Thyroid gland (tissue), 4 donors: ENCODE results near the gene HDGFL2.

Experiments used
- CTCF ChIP-seq, 6 experiments: fragments of 200-600 bp in 3 of 6; fragments of 450-650 bp in 3 of 6; sonication (generic) in 3 of 6; IDR thresholded peaks; one replicate each; pipeline ENCODE4 v1.5.1; 2016 to 2019; ENCODE audit warnings: antibody characterized with exemption in 6 of 6, mild to moderate bottlenecking in 2 of 6, inconsistent platforms in 1 of 6, moderate library complexity in 1 of 6
- POLR2A ChIP-seq, 2 donors: fragments of 450-650 bp; IDR thresholded peaks; one replicate each; pipeline ENCODE4 v1.6.1; 2017; ENCODE audit warnings: antibody characterized with exemption in 2 of 2, mild to moderate bottlenecking in 2 of 2, moderate library complexity in 1 of 2

- TF ChIP-seq CTCF (IDR thresholded peaks at IDR 0.05) (no peak), POLR2A (IDR thresholded peaks at IDR 0.05) (no peak)
Measured at GRCh38 chr19:4443188-4443587, 28.9 kb upstream of the HDGFL2 start.
